Thyroid gland (tissue), 4 donors: ENCODE measurements around the gene THAP4. TPM values are rescaled to one million over a fixed set of nuclear protein-coding genes. Genes with fewer than 3 reads are reported as not detected.
"Not testable (repeated sequence)": the region's sequence is repeated elsewhere in the genome, so short reads cannot be mapped to it uniquely, and the experiment has no call there.

Source experiments
- DNase-seq, 2 donors: peaks; one replicate each; pipeline ENCODE4 v3.0.0-alpha.2; 2019
- H3K27ac ChIP-seq, 3 donors: fragments of 200-600 bp; sonication (generic); 1 replicate in 2 of 3; 2 replicates in 1 of 3; pipeline ENCODE4 v1.5.1; 2016 to 2019; ENCODE audit warnings: mild to moderate bottlenecking in 1 of 3, moderate library complexity in 1 of 3
- H3K27me3 ChIP-seq: fragments of 200-600 bp; sonication (generic); one replicate; pipeline ENCODE4 v1.5.1; 2019
- H3K36me3 ChIP-seq, 2 donors: fragments of 200-600 bp; sonication (generic); one replicate each; pipeline ENCODE4 v1.5.1; 2016 to 2019
- H3K4me1 ChIP-seq, 2 donors: fragments of 200-600 bp; sonication (generic); one replicate each; pipeline ENCODE4 v1.5.1; 2017 to 2019
- H3K4me3 ChIP-seq, 3 donors: fragments of 200-600 bp; sonication (generic); replicated peaks in 1 of 3; 1 replicate in 2 of 3; 2 replicates in 1 of 3; pipeline ENCODE4 v1.5.1; 2016; ENCODE audit warnings: mild to moderate bottlenecking in 1 of 3
- H3K9me3 ChIP-seq: fragments of 200-600 bp; sonication (generic); one replicate; pipeline ENCODE4 v1.5.1; 2017
- CTCF ChIP-seq, 6 experiments: fragments of 200-600 bp in 3 of 6; fragments of 450-650 bp in 3 of 6; sonication (generic) in 3 of 6; IDR thresholded peaks; one replicate each; pipeline ENCODE4 v1.5.1; 2016 to 2019; ENCODE audit warnings: antibody characterized with exemption in 6 of 6, mild to moderate bottlenecking in 2 of 6, inconsistent platforms in 1 of 6, moderate library complexity in 1 of 6
- POLR2A ChIP-seq, 2 donors: fragments of 450-650 bp; IDR thresholded peaks; one replicate each; pipeline ENCODE4 v1.6.1; 2017; ENCODE audit warnings: antibody characterized with exemption in 2 of 2, mild to moderate bottlenecking in 2 of 2, moderate library complexity in 1 of 2
- WGBS, 2 donors: methylation state at CpG; one replicate each; pipeline ENCODE4 v1.1.5; 2017; 5-methylcytosine and 5-hydroxymethylcytosine counted together
- intact Hi-C: fragments of 100-400 bp; cut with DNase I; formaldehyde crosslinking; loops from one replicate; pipeline ENCODE4 v1.15.1; 2023
- total RNA-seq, 4 donors: library from RNA; depleted of rRNA; stranded (reverse); fragments of >200 nt; gene quantifications; one replicate each; pipeline ENCODE4 v1.2.3, GENCODE V29; 2016

THAP4 gene
- total RNA-seq, 4 donors from 2014 or later: 42.9 to 53.6 (median 46.2) TPM

GRCh38 chr2:241571821-241572620 is 64.9 kb downstream of the THAP4 start:
- no peaks in the 10 kb centered on the region for H3K27me3 ChIP-seq
- no peak overlapping the region for H3K4me3 ChIP-seq
- intact Hi-C loops: no loop called here
- no peak overlapping the region for H3K27ac ChIP-seq
- peaks cover 0 to under 1% of the 10 kb centered on the region in 2 donors for H3K4me1 ChIP-seq
- TF ChIP-seq POLR2A (IDR thresholded peaks at IDR 0.05) (no peak), CTCF (IDR thresholded peaks at IDR 0.05) (no peak)
- DNase-seq: no peak
- peaks cover 0 to 10% of the 10 kb centered on the region in 2 donors for H3K36me3 ChIP-seq
- no peaks in the 10 kb centered on the region for H3K9me3 ChIP-seq
- WGBS, 2 donors: 86 to 90% methylated on average over 4 to 21 of the region's 27 CpGs

GRCh38 chr2:241570961-241571581 is 65.9 kb downstream of the THAP4 start:
- Histone ChIP-seq H3K4me3 (no peak overlapping the region), H3K4me1 (no peaks in the 10 kb centered on the region), H3K36me3 (peaks cover 0 to 10% of the 10 kb centered on the region in 2 donors), H3K9me3 (no peaks in the 10 kb centered on the region), H3K27me3 (no peaks in the 10 kb centered on the region), H3K27ac (no peak overlapping the region)
- intact Hi-C loops: no loop called here
- no peak for DNase-seq
- TF ChIP-seq POLR2A (IDR thresholded peaks at IDR 0.05) (no peak), CTCF (IDR thresholded peaks at IDR 0.05) (no peak)
- 80 to 100% methylated on average over 5 to 22 of the region's 23 CpGs for WGBS, 2 donors

- no peaks in the 10 kb centered on the region for H3K27me3 ChIP-seq
- no peak for DNase-seq
- no peaks in the 10 kb centered on the region for H3K9me3 ChIP-seq
- intact Hi-C loops: no loop called here
- 94 to 97% methylated on average over 8 to 18 of the region's 23 CpGs for whole genome bisulfite sequencing, 2 donors
- H3K27ac ChIP-seq: no peak overlapping the region
- H3K4me1 ChIP-seq: no peaks in the 10 kb centered on the region
- H3K36me3 ChIP-seq: peaks cover 0 to 10% of the 10 kb centered on the region in 2 donors
- H3K4me3 ChIP-seq: no peak overlapping the region
- TF ChIP-seq POLR2A (IDR thresholded peaks at IDR 0.05): no peak
- TF ChIP-seq CTCF (IDR thresholded peaks at IDR 0.05): no peak
Observed at GRCh38 chr2:241569831-241570281, 67.1 kb downstream of the THAP4 start.

GRCh38 chr2:241568726-241569125 is 68.2 kb downstream of the THAP4 start:
- Histone ChIP-seq H3K36me3 (peaks cover 0 to 7% of the 10 kb centered on the region in 2 donors), H3K4me3 (no peak overlapping the region), H3K4me1 (no peaks in the 10 kb centered on the region), H3K27me3 (no peaks in the 10 kb centered on the region), H3K27ac (no peak overlapping the region), H3K9me3 (no peaks in the 10 kb centered on the region)
- DNase-seq: peak in 1 of 2 donors; percentile 20
- TF ChIP-seq CTCF (IDR thresholded peaks at IDR 0.05): no peak
- no peak for TF ChIP-seq POLR2A (IDR thresholded peaks at IDR 0.05)
- intact Hi-C loops: no loop called here
- 55 to 84% methylated on average over 4 of the region's 4 CpGs for WGBS, 2 donors

GRCh38 chr2:241567776-241568175 is 69.2 kb downstream of the THAP4 start:
- no peak for DNase-seq
- 95 to 96% methylated on average over 8 of the region's 8 CpGs for WGBS, 2 donors
- H3K27ac ChIP-seq: no peak overlapping the region
- no peaks in the 10 kb centered on the region for H3K36me3 ChIP-seq
- H3K4me3 ChIP-seq: no peak overlapping the region
- no peak for TF ChIP-seq POLR2A (IDR thresholded peaks at IDR 0.05)
- TF ChIP-seq CTCF (IDR thresholded peaks at IDR 0.05): no peak
- H3K4me1 ChIP-seq: no peaks in the 10 kb centered on the region
- intact Hi-C loops: no loop called here
- H3K9me3 ChIP-seq: no peaks in the 10 kb centered on the region
- no peaks in the 10 kb centered on the region for H3K27me3 ChIP-seq

- H3K27me3 ChIP-seq, H3K4me1 ChIP-seq, DNase-seq, H3K27ac ChIP-seq, H3K4me3 ChIP-seq, H3K36me3 ChIP-seq, H3K9me3 ChIP-seq, intact Hi-C loops: not testable (repeated sequence)
- WGBS, 2 donors: 95 to 100% methylated on average over 2 to 15 of the region's 15 CpGs
Observed at GRCh38 chr2:241567266-241567665, 69.7 kb downstream of the THAP4 start.
